DND-41 (cell line): Measurements from ENCODE around the gene ZNF829.

Experiments
- ATAC-seq: fragments of 200-7000 bp; cut with Tn5 transposase; 3 replicates; pipeline ENCODE4 v1.9.1; 2021; ENCODE audit warnings: low read depth; ENCODE audit not compliant: insufficient read depth
- DNase-seq: peaks from one replicate; pipeline ENCODE4 v3.0.0-alpha.2; 2020
- H2AFZ ChIP-seq: 2 replicates; pipeline ENCODE4 v1.6.0; 2012; ENCODE audit warnings: low read depth, low read length
- H3K27ac ChIP-seq: 2 replicates; pipeline ENCODE4 v1.5.1; 2012; ENCODE audit warnings: low read length, inconsistent platforms
- H3K27me3 ChIP-seq: fragments of 200-600 bp; sonication (generic); 2 replicates; pipeline ENCODE4 v1.6.0; 2012; ENCODE audit warnings: low read length, mild to moderate bottlenecking, inconsistent platforms; ENCODE audit not compliant: insufficient read depth, poor library complexity
- H3K36me3 ChIP-seq: 2 replicates; pipeline ENCODE4 v1.5.1; 2012; ENCODE audit warnings: low read length, inconsistent platforms; ENCODE audit not compliant: insufficient read depth
- H3K4me1 ChIP-seq: 2 replicates; pipeline ENCODE4 v1.5.1; 2012; ENCODE audit warnings: mild to moderate bottlenecking, low read length; ENCODE audit not compliant: insufficient read depth
- H3K4me2 ChIP-seq: 2 replicates; pipeline ENCODE4 v1.6.0; 2012; ENCODE audit warnings: mild to moderate bottlenecking, moderate library complexity, low read length, inconsistent platforms; ENCODE audit not compliant: insufficient read depth
- H3K4me3 ChIP-seq, 2 experiments: fragments of 200-600 bp in 1 of 2; shearing (Covaris generic) in 1 of 2; 2 replicates each; pipeline ENCODE4 v1.5.1; 2012 to 2016; ENCODE audit warnings: inconsistent platforms in 2 of 2, low read length in 2 of 2, mild to moderate bottlenecking in 2 of 2, low read depth in 1 of 2, moderate library complexity in 1 of 2
- H3K79me2 ChIP-seq: 2 replicates; pipeline ENCODE4 v1.6.0; 2012; ENCODE audit warnings: low read length, inconsistent platforms; ENCODE audit not compliant: insufficient read depth
- H3K9ac ChIP-seq: 2 replicates; pipeline ENCODE4 v1.6.0; 2012; ENCODE audit warnings: low read depth, mild to moderate bottlenecking, inconsistent platforms, low read length, moderate library complexity
- H3K9me3 ChIP-seq: 2 replicates; pipeline ENCODE4 v1.5.1; 2012; ENCODE audit warnings: low read length, moderate library complexity, mild to moderate bottlenecking, inconsistent platforms; ENCODE audit not compliant: insufficient read depth, severe bottlenecking
- H4K20me1 ChIP-seq: 2 replicates; pipeline ENCODE4 v1.6.0; 2012; ENCODE audit warnings: low read length; ENCODE audit not compliant: insufficient read depth
- CTCF ChIP-seq: IDR thresholded peaks from 2 replicates; pipeline ENCODE4 v1.5.1; 2012; ENCODE audit warnings: borderline replicate concordance, low read length, moderate library complexity, mild to moderate bottlenecking; ENCODE audit not compliant: poor library complexity, severe bottlenecking; ENCODE audit errors: extremely low read depth
- EZH2 ChIP-seq: IDR thresholded peaks from 3 replicates; pipeline ENCODE4 v1.6.1; 2012; ENCODE audit warnings: borderline replicate concordance, low read depth, mild to moderate bottlenecking, moderate library complexity, low read length, inconsistent platforms; ENCODE audit not compliant: severe bottlenecking

The ZNF829 gene

GRCh38 chr19:36847968-36848367, 68.1 kb downstream of the ZNF829 start:
- H3K9me3 ChIP-seq: no peaks in the 10 kb centered on the region
- H3K27ac ChIP-seq: no peak overlapping the region
- TF ChIP-seq EZH2 (no peak), CTCF (no peak)
- H3K4me1 ChIP-seq: peaks cover 31% of the 10 kb centered on the region
- H3K27me3 ChIP-seq: no peaks in the 10 kb centered on the region
- H3K4me2 ChIP-seq: no peak overlapping the region
- H3K36me3 ChIP-seq: peaks cover 21% of the 10 kb centered on the region
- no peak overlapping the region for H3K9ac ChIP-seq
- ATAC-seq (no peak), DNase-seq (no peak)
- no peak overlapping the region for H3K4me3 ChIP-seq
- no peak overlapping the region for H2AFZ ChIP-seq
- no peaks in the 10 kb centered on the region for H4K20me1 ChIP-seq
- peaks cover 76% of the 10 kb centered on the region for H3K79me2 ChIP-seq

- Histone ChIP-seq H3K36me3 (peaks cover 25% of the 10 kb centered on the region), H2AFZ (peak overlapping the region; percentile 89), H3K4me1 (peaks cover 25% of the 10 kb centered on the region), H3K27me3 (no peaks in the 10 kb centered on the region), H3K4me2 (peak overlapping the region; percentile 82), H3K27ac (peak overlapping the region; percentile 86), H3K4me3 (peak overlapping the region; percentile 45 to 79; a peak in 3 of 4 replicates), H3K9ac (peak overlapping the region; percentile 71), H3K79me2 (peaks cover 61% of the 10 kb centered on the region), H4K20me1 (no peaks in the 10 kb centered on the region), H3K9me3 (peaks cover 21% of the 10 kb centered on the region)
- DNase-seq (no peak), ATAC-seq (peak; percentile 2; the same call in 2 of the 3 replicates)
- TF ChIP-seq CTCF (no peak), EZH2 (no peak)
Measured at GRCh38 chr19:36838784-36839324, 77.2 kb downstream of the ZNF829 start.
